HCT116 (cell line): ENCODE data around the gene HACD1.

Experiments
- CEBPB ChIP-seq: IDR thresholded peaks from 2 replicates; pipeline ENCODE4 v1.6.1; 2012; ENCODE audit warnings: low read depth
- ELF1 ChIP-seq: IDR thresholded peaks from 2 replicates; pipeline ENCODE4 v1.6.1; 2012; ENCODE audit warnings: low read depth, borderline replicate concordance
- EZH2 ChIP-seq: fragments of 200-600 bp; sonication (generic); IDR thresholded peaks from 2 replicates; pipeline ENCODE4 v1.6.1; 2017; ENCODE audit warnings: antibody characterized with exemption, mixed run types
- EZH2phosphoT487 ChIP-seq: fragments of 200-600 bp; IDR thresholded peaks from 2 replicates; pipeline ENCODE4 v1.6.1; 2018; ENCODE audit warnings: antibody characterized with exemption, borderline replicate concordance
- POLR2A ChIP-seq: IDR thresholded peaks from 2 replicates; pipeline ENCODE4 v1.7.0; 2011; ENCODE audit warnings: borderline replicate concordance; ENCODE audit not compliant: insufficient read depth, insufficient read length; ENCODE audit errors: extremely low read depth
- POLR2AphosphoS5 ChIP-seq: IDR thresholded peaks from 2 replicates; pipeline ENCODE4 v1.6.1; 2011; ENCODE audit warnings: mild to moderate bottlenecking, low read depth, low read length, moderate library complexity
- SIN3A ChIP-seq: IDR thresholded peaks from 2 replicates; pipeline ENCODE4 v1.6.1; 2012; ENCODE audit warnings: low read depth
- SP1 ChIP-seq: IDR thresholded peaks from 2 replicates; pipeline ENCODE4 v1.6.1; 2012; ENCODE audit warnings: low read depth
- ZNF274 ChIP-seq: fragments of 200-500 bp; sonication (Bioruptor generic); IDR thresholded peaks from 2 replicates; pipeline ENCODE4 v1.6.1; 2014; ENCODE audit warnings: mild to moderate bottlenecking, low read depth, low read length, inconsistent platforms
- TF ChIP-seq, protein P1 (sequence below), 3 experiments: fragments of 200-600 bp in 1 of 3; sonication (generic) in 1 of 3; IDR thresholded peaks in 2 of 3; conservative IDR thresholded peaks in 1 of 3; 2 replicates each; pipeline ENCODE4 v1.5.1; 2012 to 2017; ENCODE audit warnings: low read depth in 2 of 3, low read length in 2 of 3, antibody characterized with exemption in 1 of 3, borderline replicate concordance in 1 of 3, control low read depth in 1 of 3, mild to moderate bottlenecking in 1 of 3, mixed read lengths in 1 of 3, mixed run types in 1 of 3, moderate library complexity in 1 of 3; ENCODE audit not compliant: insufficient read depth in 1 of 3
- TF ChIP-seq, protein P2 (sequence below): IDR thresholded peaks from 2 replicates; pipeline ENCODE4 v1.6.1; 2012
- TF ChIP-seq, protein P3 (sequence below): IDR thresholded peaks from 2 replicates; pipeline ENCODE4 v1.6.1; 2012
- TF ChIP-seq, protein P4 (sequence below): IDR thresholded peaks from 2 replicates; pipeline ENCODE4 v1.6.1; 2012; ENCODE audit warnings: low read depth

DNA sequence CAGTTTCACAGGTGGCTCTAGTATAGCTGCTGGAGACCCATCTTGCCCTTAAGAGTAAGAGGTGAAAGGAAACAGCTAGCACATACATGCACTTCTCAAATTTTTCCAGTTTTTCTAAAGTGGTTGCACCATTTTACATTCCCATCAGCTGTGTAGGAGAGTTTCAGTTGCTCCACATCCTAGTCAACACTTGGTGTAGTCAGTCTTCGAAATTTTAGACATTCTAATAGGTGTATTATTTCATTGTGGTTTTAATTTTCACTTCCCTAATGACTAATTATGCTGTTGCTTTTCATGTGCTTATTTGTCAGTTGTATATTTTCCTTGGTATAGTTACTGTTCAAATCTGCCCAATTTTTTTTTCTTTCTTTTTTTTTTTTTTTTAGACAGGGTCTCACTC lies 9.5 kb upstream of the HACD1 start:
- TF ChIP-seq POLR2A: no peak
- TF ChIP-seq, protein P1, sequence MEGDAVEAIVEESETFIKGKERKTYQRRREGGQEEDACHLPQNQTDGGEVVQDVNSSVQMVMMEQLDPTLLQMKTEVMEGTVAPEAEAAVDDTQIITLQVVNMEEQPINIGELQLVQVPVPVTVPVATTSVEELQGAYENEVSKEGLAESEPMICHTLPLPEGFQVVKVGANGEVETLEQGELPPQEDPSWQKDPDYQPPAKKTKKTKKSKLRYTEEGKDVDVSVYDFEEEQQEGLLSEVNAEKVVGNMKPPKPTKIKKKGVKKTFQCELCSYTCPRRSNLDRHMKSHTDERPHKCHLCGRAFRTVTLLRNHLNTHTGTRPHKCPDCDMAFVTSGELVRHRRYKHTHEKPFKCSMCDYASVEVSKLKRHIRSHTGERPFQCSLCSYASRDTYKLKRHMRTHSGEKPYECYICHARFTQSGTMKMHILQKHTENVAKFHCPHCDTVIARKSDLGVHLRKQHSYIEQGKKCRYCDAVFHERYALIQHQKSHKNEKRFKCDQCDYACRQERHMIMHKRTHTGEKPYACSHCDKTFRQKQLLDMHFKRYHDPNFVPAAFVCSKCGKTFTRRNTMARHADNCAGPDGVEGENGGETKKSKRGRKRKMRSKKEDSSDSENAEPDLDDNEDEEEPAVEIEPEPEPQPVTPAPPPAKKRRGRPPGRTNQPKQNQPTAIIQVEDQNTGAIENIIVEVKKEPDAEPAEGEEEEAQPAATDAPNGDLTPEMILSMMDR (IDR thresholded peaks at IDR 0.05 in 2 of 3, conservative IDR thresholded peaks at IDR 0.05 in 1 of 3; ENCODE audit: borderline replicate concordance in 1 of 3, insufficient read depth in 1 of 3, low read depth in 2 of 3, low read length in 2 of 3): no peak
- TF ChIP-seq, protein P2, sequence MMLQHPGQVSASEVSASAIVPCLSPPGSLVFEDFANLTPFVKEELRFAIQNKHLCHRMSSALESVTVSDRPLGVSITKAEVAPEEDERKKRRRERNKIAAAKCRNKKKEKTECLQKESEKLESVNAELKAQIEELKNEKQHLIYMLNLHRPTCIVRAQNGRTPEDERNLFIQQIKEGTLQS: no peak
- TF ChIP-seq POLR2AphosphoS5: no peak
- TF ChIP-seq EZH2phosphoT487: no peak
- TF ChIP-seq, protein P3, sequence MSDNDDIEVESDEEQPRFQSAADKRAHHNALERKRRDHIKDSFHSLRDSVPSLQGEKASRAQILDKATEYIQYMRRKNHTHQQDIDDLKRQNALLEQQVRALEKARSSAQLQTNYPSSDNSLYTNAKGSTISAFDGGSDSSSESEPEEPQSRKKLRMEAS: no peak
- TF ChIP-seq EZH2: no peak
- TF ChIP-seq SP1: no peak
- TF ChIP-seq ELF1: no peak
- no peak for TF ChIP-seq SIN3A
- no peak for TF ChIP-seq CEBPB
- TF ChIP-seq, protein P4, sequence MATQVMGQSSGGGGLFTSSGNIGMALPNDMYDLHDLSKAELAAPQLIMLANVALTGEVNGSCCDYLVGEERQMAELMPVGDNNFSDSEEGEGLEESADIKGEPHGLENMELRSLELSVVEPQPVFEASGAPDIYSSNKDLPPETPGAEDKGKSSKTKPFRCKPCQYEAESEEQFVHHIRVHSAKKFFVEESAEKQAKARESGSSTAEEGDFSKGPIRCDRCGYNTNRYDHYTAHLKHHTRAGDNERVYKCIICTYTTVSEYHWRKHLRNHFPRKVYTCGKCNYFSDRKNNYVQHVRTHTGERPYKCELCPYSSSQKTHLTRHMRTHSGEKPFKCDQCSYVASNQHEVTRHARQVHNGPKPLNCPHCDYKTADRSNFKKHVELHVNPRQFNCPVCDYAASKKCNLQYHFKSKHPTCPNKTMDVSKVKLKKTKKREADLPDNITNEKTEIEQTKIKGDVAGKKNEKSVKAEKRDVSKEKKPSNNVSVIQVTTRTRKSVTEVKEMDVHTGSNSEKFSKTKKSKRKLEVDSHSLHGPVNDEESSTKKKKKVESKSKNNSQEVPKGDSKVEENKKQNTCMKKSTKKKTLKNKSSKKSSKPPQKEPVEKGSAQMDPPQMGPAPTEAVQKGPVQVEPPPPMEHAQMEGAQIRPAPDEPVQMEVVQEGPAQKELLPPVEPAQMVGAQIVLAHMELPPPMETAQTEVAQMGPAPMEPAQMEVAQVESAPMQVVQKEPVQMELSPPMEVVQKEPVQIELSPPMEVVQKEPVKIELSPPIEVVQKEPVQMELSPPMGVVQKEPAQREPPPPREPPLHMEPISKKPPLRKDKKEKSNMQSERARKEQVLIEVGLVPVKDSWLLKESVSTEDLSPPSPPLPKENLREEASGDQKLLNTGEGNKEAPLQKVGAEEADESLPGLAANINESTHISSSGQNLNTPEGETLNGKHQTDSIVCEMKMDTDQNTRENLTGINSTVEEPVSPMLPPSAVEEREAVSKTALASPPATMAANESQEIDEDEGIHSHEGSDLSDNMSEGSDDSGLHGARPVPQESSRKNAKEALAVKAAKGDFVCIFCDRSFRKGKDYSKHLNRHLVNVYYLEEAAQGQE: no peak
- no peak for TF ChIP-seq ZNF274
